Measurements from ENCODE around the gene CHST4. TPM values are rescaled to one million over a fixed set of nuclear protein-coding genes. Genes with fewer than 3 reads are reported as not detected.
"Not testable (repeated sequence)": the region's sequence is repeated elsewhere in the genome, so short reads cannot be mapped to it uniquely, and the experiment has no call there.

The CHST4 gene
- total RNA-seq, 2 experiments from 2014 or later: not detected

- H3K36me3 Mint-ChIP-seq (ENCODE audit: low read depth): no peaks in the 10 kb centered on the region
- peaks cover 3% of the 10 kb centered on the region for H3K27me3 Mint-ChIP-seq
- DNase-seq: peak; percentile 51
- no peaks in the 10 kb centered on the region for H3K9me3 Mint-ChIP-seq
- H3K4me1 Mint-ChIP-seq: no peaks in the 10 kb centered on the region
- CTCF ChIA-PET: interaction anchor here (0.5 to 4.5 kb wide), 17 partner anchors 8 to 188 kb away, joined by 3 to 72 read pairs (median 3); partner anchors contain the start of gene ZNF19
- H3K27ac Mint-ChIP-seq: no peak overlapping the region
- POLR2A ChIA-PET: no interaction called here
- H3K4me3 Mint-ChIP-seq: no peak overlapping the region
Observed at GRCh38 chr16:71499775-71500364, 26.4 kb upstream of the CHST4 start.

GRCh38 chr16:71500964-71501363, 25.3 kb upstream of the CHST4 start:
- Mint-ChIP-seq H3K27me3 (peaks cover 3% of the 10 kb centered on the region), H3K36me3 (ENCODE audit: low read depth) (no peaks in the 10 kb centered on the region), H3K9me3 (no peaks in the 10 kb centered on the region), H3K4me1 (no peaks in the 10 kb centered on the region), H3K4me3 (no peak overlapping the region), H3K27ac (no peak overlapping the region)
- ChIA-PET CTCF (interaction anchor here (2.1 to 4.5 kb wide), 3 partner anchors 13 to 110 kb away, joined by 7 to 72 read pairs (median 15); partner anchors contain the start of gene ZNF19), POLR2A (no interaction called here)
- no peak for DNase-seq

- POLR2A ChIA-PET: no interaction called here
- CTCF ChIA-PET: interaction anchor here (2.1 to 4.5 kb wide), 2 partner anchors 90 to 109 kb away, joined by 7 to 72 read pairs; no protein-coding TSS in a partner anchor
- H3K27ac Mint-ChIP-seq: no peak overlapping the region
- H3K36me3 Mint-ChIP-seq (ENCODE audit: low read depth): no peaks in the 10 kb centered on the region
- H3K9me3 Mint-ChIP-seq: no peaks in the 10 kb centered on the region
- no peak for DNase-seq
- no peaks in the 10 kb centered on the region for H3K4me1 Mint-ChIP-seq
- peaks cover 3% of the 10 kb centered on the region for H3K27me3 Mint-ChIP-seq
- H3K4me3 Mint-ChIP-seq: no peak overlapping the region
Observed at GRCh38 chr16:71501547-71501946, 24.7 kb upstream of the CHST4 start.

GRCh38 chr16:71504051-71504450, 22.2 kb upstream of the CHST4 start:
- not testable (repeated sequence) for DNase-seq

DNA sequence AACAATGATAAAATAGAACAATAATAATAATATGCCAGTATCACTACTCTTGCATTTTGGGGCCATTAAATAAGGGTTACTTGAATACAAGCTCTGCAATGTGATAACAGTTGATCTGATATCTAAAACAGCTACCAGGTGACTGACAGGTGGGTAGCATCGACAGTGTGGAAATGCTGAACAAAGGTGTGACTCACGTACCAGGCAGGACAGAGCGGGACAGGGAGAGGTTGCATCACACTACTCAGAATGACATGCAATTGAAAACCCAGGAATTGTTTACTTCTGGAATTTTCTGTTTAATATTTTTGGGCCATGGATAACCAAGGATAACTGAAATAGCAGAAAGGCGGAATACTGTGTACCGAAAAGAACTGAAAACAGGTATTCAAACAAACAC, 21.3 kb upstream of the CHST4 start:
- H3K4me3 Mint-ChIP-seq: no peak overlapping the region
- H3K27ac Mint-ChIP-seq: no peak overlapping the region
- H3K9me3 Mint-ChIP-seq: no peaks in the 10 kb centered on the region
- no peak for DNase-seq
- peaks cover 15% of the 10 kb centered on the region for H3K27me3 Mint-ChIP-seq
- ChIA-PET CTCF (no interaction called here), POLR2A (no interaction called here)
- H3K4me1 Mint-ChIP-seq: no peaks in the 10 kb centered on the region
- no peaks in the 10 kb centered on the region for H3K36me3 Mint-ChIP-seq (ENCODE audit: low read depth)

More at GRCh38 chr16:71504051-71504450, 22.2 kb upstream of the CHST4 start:
- H3K36me3 Mint-ChIP-seq (ENCODE audit: low read depth); H3K4me3 Mint-ChIP-seq; H3K27ac Mint-ChIP-seq; CTCF ChIA-PET; POLR2A ChIA-PET; H3K4me1 Mint-ChIP-seq; H3K9me3 Mint-ChIP-seq: not testable (repeated sequence)
- H3K27me3 Mint-ChIP-seq: peaks cover 11% of the 10 kb centered on the region

DNA sequence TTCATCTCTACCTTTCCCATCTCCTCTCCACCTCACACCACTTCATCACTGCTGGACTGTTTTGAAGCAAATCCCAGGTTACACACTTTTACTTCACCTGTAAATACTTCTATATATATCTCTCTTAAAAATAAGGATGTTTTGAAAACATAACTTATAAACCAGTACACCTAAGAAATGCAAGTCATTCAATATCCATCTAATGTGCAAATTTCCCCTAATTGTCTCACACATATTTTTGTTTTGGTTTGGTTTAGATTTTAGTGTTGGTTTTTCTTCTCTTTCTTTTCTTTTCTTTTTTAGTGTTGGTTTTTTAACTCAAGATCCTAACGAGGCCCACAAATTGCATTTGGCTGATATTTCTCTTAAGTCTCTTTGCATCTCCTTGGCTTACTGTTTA, 19.2 kb upstream of the CHST4 start:
- Mint-ChIP-seq H3K9me3 (no peaks in the 10 kb centered on the region), H3K27me3 (peaks cover 15% of the 10 kb centered on the region), H3K27ac (no peak overlapping the region), H3K4me1 (no peaks in the 10 kb centered on the region), H3K36me3 (ENCODE audit: low read depth) (no peaks in the 10 kb centered on the region), H3K4me3 (no peak overlapping the region)
- no peak for DNase-seq
- ChIA-PET POLR2A (no interaction called here), CTCF (no interaction called here)

DNA sequence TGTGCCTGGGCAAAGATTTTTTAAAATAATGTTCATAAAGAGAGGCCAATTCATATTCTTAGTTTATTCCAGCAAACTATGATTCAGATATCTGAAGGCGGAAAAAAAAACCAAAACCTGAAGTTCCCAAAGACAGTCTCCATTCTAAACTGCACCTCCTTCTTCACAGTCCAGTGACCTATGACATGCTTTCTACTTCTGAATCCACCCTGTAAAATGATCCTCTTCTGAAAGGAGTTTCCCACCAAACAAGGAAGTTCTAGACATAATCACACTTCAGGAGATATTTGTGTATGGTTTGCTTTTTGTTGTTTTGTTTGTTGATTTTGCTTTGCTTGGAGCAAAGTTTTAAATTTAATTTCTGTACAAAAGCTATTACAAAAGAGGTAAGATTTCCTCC, 12.9 kb upstream of the CHST4 start:
- Mint-ChIP-seq H3K27me3 (peaks cover 14% of the 10 kb centered on the region), H3K4me1 (no peaks in the 10 kb centered on the region), H3K36me3 (ENCODE audit: low read depth) (no peaks in the 10 kb centered on the region), H3K27ac (no peak overlapping the region), H3K9me3 (no peaks in the 10 kb centered on the region), H3K4me3 (no peak overlapping the region)
- POLR2A ChIA-PET: no interaction called here
- no peak for DNase-seq
- CTCF ChIA-PET: interaction anchor here (0.6 kb wide), 1 partner anchor 102 kb away, joined by 4 read pairs; no protein-coding TSS in a partner anchor

GRCh38 chr16:71514476-71514875, 11.8 kb upstream of the CHST4 start:
- no peak for DNase-seq
- POLR2A ChIA-PET: no interaction called here
- CTCF ChIA-PET: no interaction called here
- Mint-ChIP-seq H3K4me3 (no peak overlapping the region), H3K4me1 (no peaks in the 10 kb centered on the region), H3K27ac (no peak overlapping the region), H3K9me3 (no peaks in the 10 kb centered on the region), H3K27me3 (peaks cover 6% of the 10 kb centered on the region), H3K36me3 (ENCODE audit: low read depth) (no peaks in the 10 kb centered on the region)

DNA sequence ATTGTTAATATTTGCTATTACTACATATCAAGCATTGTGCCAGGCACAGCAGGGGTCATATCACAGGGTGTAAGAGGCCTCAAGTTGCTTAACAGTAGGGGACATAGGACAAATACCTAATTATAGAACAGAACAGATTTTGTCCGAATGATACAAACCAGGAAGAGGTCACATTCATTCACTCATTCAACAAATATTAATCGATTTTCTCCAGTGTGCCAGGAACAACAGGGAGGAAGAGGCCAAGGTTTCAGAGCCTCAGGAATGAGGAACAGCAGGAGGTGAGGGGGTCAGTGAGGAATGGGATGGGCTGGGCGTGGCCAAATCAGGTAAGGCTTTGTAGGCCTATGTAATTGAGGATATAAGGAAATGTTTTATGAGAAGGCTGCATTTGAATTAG, 11.2 kb upstream of the CHST4 start:
- Mint-ChIP-seq H3K27ac (no peak overlapping the region), H3K4me1 (no peaks in the 10 kb centered on the region), H3K36me3 (ENCODE audit: low read depth) (no peaks in the 10 kb centered on the region), H3K27me3 (peaks cover 5% of the 10 kb centered on the region), H3K4me3 (no peak overlapping the region), H3K9me3 (no peaks in the 10 kb centered on the region)
- ChIA-PET POLR2A (no interaction called here), CTCF (no interaction called here)
- DNase-seq: no peak

DNA sequence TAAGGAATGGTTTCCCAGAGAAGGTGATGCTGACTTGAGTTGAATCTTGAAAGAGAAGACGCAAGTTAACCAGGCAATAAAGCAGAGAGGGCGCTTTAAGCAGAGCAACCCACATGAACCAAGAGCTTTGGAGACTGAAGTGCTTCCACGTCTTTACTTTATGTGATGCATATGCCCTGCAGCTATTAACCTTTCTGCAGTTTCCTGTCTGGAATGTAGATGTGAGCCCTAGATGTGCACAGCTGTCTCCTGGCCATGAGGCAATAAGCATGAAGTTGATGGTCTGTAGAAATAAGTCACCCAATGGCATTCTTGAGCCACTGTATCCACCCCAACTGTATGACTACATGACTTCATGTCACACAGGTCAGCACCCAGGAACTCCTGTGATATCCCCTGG, 5.7 kb upstream of the CHST4 start:
- no peaks in the 10 kb centered on the region for H3K9me3 Mint-ChIP-seq

GRCh38 chr16:71524566-71525553, 1.4 kb upstream of the CHST4 start:
- ChIA-PET POLR2A (no interaction called here), CTCF (interaction anchor here (2.2 kb wide), 1 partner anchor 15 kb away, joined by 5 read pairs; no protein-coding TSS in a partner anchor)
- Mint-ChIP-seq H3K27me3 (peaks cover 33% of the 10 kb centered on the region), H3K4me1 (no peaks in the 10 kb centered on the region), H3K27ac (no peak overlapping the region), H3K36me3 (ENCODE audit: low read depth) (no peaks in the 10 kb centered on the region), H3K4me3 (no peak overlapping the region), H3K9me3 (no peaks in the 10 kb centered on the region)
- DNase-seq: no peak

More for the DNA sequence above, 5.7 kb upstream of the CHST4 start:
- no peak overlapping the region for H3K4me3 Mint-ChIP-seq
- DNase-seq: no peak
- H3K27me3 Mint-ChIP-seq: peaks cover 10% of the 10 kb centered on the region
- ChIA-PET CTCF (interaction anchor here (0.8 kb wide), 1 partner anchor 12 kb away, joined by 4 read pairs; no protein-coding TSS in a partner anchor), POLR2A (no interaction called here)
- no peak overlapping the region for H3K27ac Mint-ChIP-seq
- H3K4me1 Mint-ChIP-seq: no peaks in the 10 kb centered on the region
- no peaks in the 10 kb centered on the region for H3K36me3 Mint-ChIP-seq (ENCODE audit: low read depth)

- POLR2A ChIA-PET: no interaction called here
- DNase-seq: no peak
- H3K4me3 Mint-ChIP-seq: no peak overlapping the region
- no peaks in the 10 kb centered on the region for H3K36me3 Mint-ChIP-seq (ENCODE audit: low read depth)
- CTCF ChIA-PET: interaction anchor here (1.1 kb wide), 1 partner anchor 10 kb away, joined by 3 read pairs; no protein-coding TSS in a partner anchor
- H3K9me3 Mint-ChIP-seq: no peaks in the 10 kb centered on the region
- H3K4me1 Mint-ChIP-seq: no peaks in the 10 kb centered on the region
- H3K27me3 Mint-ChIP-seq: peaks cover 31% of the 10 kb centered on the region
- H3K27ac Mint-ChIP-seq: no peak overlapping the region
Observed at GRCh38 chr16:71528257-71528656, 2.0 kb downstream of the CHST4 start.

DNA sequence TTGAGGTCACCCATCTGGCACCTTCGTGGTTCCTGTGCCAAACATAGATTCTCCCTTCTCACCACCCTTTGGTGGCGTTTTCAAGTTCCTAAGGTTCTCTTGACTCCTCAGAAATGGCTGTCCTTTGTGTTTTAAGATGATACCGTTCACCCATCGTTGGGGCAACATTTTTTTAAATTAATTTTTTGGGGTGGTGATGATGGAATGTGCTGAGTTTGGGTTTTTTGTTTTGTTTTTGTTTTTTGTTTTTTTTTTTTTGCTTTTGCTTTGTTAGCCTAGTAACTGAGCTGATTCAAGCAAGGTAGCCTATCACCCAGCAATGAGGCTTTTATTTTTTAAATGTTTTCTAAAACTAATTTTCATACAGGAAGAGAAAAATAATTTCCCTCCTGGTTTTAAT, 2.6 kb downstream of the CHST4 start:
- Mint-ChIP-seq H3K9me3 (no peaks in the 10 kb centered on the region), H3K36me3 (ENCODE audit: low read depth) (no peaks in the 10 kb centered on the region), H3K27ac (no peak overlapping the region), H3K4me1 (no peaks in the 10 kb centered on the region), H3K27me3 (peaks cover 31% of the 10 kb centered on the region), H3K4me3 (no peak overlapping the region)
- no peak for DNase-seq
- ChIA-PET POLR2A (no interaction called here), CTCF (interaction anchor here (1.1 kb wide), 1 partner anchor 10 kb away, joined by 3 read pairs; no protein-coding TSS in a partner anchor)

Measured in activated CD4-positive, alpha-beta memory T cell treated with anti-CD3 and anti-CD28 coated beads, Interleukin-2, amount 10 ng/mL, durations not matched to agents 7 days and 5 days (primary cell).